Epithelial cell of proximal tubule (primary cell): Measurements from ENCODE around the gene ATP6V0B. TPM values are rescaled to one million over a fixed set of nuclear protein-coding genes. Genes with fewer than 3 reads are reported as not detected.

Experiments
- DNase-seq: peaks from one replicate; pipeline ENCODE4 v3.0.0-alpha.2; 2011; ENCODE audit warnings: low read depth
- H3K4me3 ChIP-seq: 2 replicates; pipeline ENCODE4 v1.5.1; 2011; ENCODE audit warnings: low read depth, mild to moderate bottlenecking, low read length
- total RNA-seq: library from RNA; depleted of rRNA; stranded (reverse); fragments of >200 nt; gene quantifications from 2 replicates; pipeline ENCODE4 v1.2.3, GENCODE V29; 2015
- TF ChIP-seq, protein P1 (sequence below): conservative IDR thresholded peaks from 2 replicates; pipeline ENCODE4 v1.5.1; 2012; ENCODE audit warnings: low read depth, mild to moderate bottlenecking, low read length

Gene ATP6V0B
- total RNA-seq, 1 donor from 2014 or later: 139 TPM

DNA sequence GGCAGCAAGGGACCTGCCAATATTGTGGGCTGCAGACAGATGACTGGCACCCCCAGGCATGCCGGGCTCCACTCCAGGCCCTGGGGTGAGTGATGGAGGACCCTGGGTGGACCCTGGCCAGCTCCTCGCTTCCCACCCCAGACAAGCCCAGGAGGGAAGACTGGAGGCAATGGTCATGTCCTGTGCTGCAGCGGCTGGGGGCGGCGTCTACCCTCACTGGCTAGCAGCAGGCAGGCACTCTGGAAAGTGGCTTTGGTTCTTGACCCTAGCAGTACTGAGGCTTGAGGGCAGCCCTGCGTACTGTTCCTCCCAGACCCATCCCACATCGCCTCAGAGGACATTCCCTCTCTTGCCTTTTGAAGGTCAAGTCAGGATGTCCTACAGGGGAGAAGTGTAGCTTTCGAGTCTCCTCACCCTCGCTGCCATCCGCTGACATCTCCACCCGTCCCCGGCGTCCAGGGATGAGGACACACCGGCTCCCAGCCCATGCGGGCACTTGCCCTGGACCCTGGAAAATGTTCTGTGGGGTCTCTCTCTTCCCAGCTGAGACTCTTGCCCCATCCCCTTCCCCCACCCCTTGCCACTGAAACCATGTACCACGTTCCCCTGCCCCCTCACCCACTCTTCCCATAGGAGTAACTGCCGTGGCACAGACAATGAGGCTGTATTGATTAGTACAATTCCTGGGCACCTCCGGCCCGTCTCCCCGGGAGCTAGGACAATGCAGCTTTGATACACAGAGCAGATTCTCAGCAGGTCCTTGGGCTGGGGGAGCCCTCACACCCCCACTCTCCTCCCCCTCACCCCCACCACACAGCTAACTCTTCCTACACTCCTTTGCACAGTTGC, 41.5 kb downstream of the ATP6V0B start:
- no peak for DNase-seq
- TF ChIP-seq, protein P1, sequence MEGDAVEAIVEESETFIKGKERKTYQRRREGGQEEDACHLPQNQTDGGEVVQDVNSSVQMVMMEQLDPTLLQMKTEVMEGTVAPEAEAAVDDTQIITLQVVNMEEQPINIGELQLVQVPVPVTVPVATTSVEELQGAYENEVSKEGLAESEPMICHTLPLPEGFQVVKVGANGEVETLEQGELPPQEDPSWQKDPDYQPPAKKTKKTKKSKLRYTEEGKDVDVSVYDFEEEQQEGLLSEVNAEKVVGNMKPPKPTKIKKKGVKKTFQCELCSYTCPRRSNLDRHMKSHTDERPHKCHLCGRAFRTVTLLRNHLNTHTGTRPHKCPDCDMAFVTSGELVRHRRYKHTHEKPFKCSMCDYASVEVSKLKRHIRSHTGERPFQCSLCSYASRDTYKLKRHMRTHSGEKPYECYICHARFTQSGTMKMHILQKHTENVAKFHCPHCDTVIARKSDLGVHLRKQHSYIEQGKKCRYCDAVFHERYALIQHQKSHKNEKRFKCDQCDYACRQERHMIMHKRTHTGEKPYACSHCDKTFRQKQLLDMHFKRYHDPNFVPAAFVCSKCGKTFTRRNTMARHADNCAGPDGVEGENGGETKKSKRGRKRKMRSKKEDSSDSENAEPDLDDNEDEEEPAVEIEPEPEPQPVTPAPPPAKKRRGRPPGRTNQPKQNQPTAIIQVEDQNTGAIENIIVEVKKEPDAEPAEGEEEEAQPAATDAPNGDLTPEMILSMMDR: no peak

DNA sequence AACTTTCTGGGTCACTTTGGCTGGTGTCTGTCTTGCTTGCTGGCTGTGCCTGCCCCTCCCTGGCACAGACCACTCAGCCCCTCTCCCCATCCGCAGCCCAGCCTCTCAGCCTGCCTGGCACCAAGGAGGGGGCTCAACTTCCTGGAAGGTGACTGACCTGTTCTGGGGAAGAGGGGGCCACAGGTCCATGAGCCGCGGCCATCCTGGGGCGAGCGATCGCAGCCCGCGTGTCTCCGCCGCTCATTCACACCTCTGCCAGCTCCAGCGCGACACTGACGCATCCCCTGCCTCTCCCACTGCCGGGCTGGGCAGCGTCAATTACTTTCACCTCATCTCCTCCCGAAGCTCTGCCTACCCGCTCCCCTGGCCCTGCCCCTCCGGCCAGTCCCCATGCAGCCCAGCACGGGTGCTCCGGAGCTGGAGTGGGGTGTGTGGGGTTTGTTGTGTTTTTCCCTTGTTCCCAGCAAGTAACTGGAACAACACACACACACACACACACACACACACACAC, 42.2 kb downstream of the ATP6V0B start:
- DNase-seq: no peak
- H3K4me3 ChIP-seq: no peak overlapping the region
- TF ChIP-seq, protein P1: no peak

More for the DNA sequence above, 41.5 kb downstream of the ATP6V0B start:
- no peak overlapping the region for H3K4me3 ChIP-seq

DNA sequence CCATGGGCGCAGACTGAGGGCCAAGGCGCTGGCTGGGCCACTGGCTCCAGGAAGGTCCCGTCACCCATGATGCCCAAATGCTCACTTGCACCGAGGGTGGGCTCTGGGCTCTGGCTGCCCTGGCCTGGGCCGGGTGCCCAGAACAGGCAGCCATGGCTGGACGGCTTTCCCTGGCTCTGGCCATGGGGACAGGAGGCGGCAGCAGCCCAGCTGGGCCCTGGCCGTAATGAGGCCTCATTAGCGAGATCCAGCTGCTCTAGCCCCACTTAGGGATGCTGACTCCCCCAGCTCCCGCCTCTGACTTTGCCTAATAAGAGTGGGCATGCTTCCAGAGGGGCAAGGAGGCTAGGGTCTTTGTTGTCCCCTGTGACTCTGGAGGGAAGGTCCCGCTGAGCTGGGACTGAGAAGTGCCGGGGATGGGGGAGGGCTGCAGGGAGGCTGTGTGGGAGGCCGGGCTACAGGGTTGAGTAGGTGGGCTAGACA, 44.7 kb downstream of the ATP6V0B start:
- DNase-seq: no peak
- TF ChIP-seq, protein P1: no peak
- no peak overlapping the region for H3K4me3 ChIP-seq

DNA sequence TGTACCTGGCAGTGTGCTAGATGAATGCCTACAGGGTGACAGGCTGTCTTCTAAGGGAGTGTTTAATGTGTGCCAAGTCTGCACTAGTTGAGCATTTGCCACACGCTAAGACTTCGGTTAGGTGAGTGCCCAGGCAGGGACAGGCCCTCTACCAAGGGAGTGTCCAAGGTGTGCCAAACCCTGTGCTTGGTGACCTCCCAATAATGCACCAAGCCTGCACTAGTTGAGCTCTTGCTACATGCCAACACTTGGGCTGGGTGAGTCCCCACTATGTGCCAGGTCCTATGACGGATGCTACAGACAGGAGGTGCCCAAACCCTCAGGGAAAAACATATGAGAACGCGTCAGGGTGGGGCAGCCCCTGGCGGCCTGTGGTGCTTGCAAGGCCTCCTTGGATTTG, 45.7 kb downstream of the ATP6V0B start:
- H3K4me3 ChIP-seq: no peak overlapping the region
- DNase-seq: no peak
- TF ChIP-seq, protein P1: no peak

DNA sequence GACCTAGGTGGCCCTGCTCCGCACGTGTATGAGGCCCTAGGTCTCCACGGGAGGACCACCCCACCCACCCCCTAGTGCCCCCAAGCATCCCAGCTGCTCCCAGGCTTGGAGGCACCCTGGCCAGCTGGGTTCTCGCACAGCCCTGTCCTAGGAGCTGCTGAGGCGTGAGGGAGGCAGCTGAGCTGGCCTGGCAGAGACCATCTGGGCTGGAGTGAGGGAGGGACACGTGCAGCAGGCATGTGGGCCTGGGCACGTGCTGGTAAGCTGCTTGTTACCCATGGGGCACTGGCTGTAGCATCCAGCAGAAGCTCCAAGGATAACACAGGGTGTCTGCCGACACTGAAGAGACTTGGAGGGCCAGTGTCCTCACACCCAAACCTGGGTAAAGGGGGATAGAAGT, 46.4 kb downstream of the ATP6V0B start:
- no peak for DNase-seq

DNA sequence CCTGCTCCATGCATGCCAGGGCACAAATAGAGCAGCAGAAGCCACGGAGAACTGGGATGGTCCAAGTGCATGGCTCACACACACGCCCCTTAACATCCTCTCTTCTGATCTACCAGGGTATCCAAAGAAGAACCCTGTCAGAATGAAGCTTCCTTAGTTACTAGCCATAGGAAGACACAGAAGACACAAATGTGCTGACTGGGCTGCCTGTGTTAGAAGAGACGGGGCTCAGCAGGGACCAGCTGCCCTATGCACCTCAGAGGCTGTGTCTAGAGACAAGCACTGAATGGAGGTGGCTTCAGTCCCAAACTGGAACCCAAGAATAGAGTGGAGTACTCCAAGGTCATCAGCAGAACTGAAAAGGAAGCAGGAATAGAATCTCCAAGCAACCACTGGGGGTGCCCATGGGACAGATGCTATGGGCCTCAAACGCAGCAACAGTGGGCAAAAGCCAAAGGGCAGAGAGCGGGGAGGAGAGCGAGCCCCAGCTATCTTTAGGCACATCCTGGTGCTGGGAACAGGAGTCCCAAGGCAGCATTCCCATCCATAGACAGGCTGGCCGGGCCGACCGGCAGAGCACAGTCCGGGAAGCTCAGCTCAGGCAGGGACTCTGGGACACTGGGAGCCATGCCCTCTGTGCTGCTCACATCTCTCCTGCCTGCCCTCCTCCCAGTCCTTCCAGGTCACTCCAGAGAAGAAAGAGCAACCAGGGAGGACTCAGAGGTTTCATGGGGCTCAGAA, 47.0 kb downstream of the ATP6V0B start:
- DNase-seq: no peak
- H3K4me3 ChIP-seq: no peak overlapping the region
- TF ChIP-seq, protein P1: peak; percentile 10

More for the DNA sequence above, 46.4 kb downstream of the ATP6V0B start:
- TF ChIP-seq, protein P1: no peak
- no peak overlapping the region for H3K4me3 ChIP-seq
